H9 (cell line): Measurements from ENCODE around the gene TIMM10B. TPM values are rescaled to one million over a fixed set of nuclear protein-coding genes. Genes with fewer than 3 reads are reported as not detected.

ENCODE experiments used
- DNase-seq: peaks from one replicate; pipeline ENCODE4 v3.0.0-alpha.2; 2017
- H2AFZ ChIP-seq: one replicate; pipeline ENCODE4 v1.6.1; 2013; ENCODE audit warnings: mild to moderate bottlenecking, low read length, control low read depth, moderate library complexity
- H2AK5ac ChIP-seq: 2 replicates; pipeline ENCODE4 v1.6.1; 2013; ENCODE audit warnings: low read length, control low read depth, mixed read lengths; ENCODE audit not compliant: insufficient read length
- H2BK120ac ChIP-seq: one replicate; pipeline ENCODE4 v1.6.1; 2013; ENCODE audit warnings: low read depth, mild to moderate bottlenecking, low read length, control low read depth, inconsistent platforms; ENCODE audit not compliant: poor library complexity, severe bottlenecking
- H2BK12ac ChIP-seq: 2 replicates; pipeline ENCODE4 v1.6.1; 2013; ENCODE audit warnings: low read length, control low read depth, mixed read lengths, low read depth; ENCODE audit not compliant: insufficient read length
- H2BK15ac ChIP-seq: 2 replicates; pipeline ENCODE4 v1.6.1; 2013; ENCODE audit warnings: low read depth, low read length, control low read depth
- H2BK20ac ChIP-seq: one replicate; pipeline ENCODE4 v1.6.1; 2013; ENCODE audit warnings: low read depth, mild to moderate bottlenecking, low read length, control low read depth, inconsistent platforms; ENCODE audit not compliant: poor library complexity, severe bottlenecking
- H2BK5ac ChIP-seq: 2 replicates; pipeline ENCODE4 v1.6.1; 2013; ENCODE audit warnings: low read length, control low read depth, mixed read lengths; ENCODE audit not compliant: insufficient read length
- H3K14ac ChIP-seq: 2 replicates; pipeline ENCODE4 v1.6.1; 2013; ENCODE audit warnings: low read length, control low read depth; ENCODE audit not compliant: insufficient read depth
- H3K18ac ChIP-seq: 2 replicates; pipeline ENCODE4 v1.6.1; 2013; ENCODE audit warnings: low read depth, mild to moderate bottlenecking, mixed read lengths, low read length, control low read depth; ENCODE audit not compliant: insufficient read length
- H3K23ac ChIP-seq: 2 replicates; pipeline ENCODE4 v1.6.1; 2013; ENCODE audit warnings: low read length, control low read depth, mixed read lengths, low read depth; ENCODE audit not compliant: insufficient read length
- H3K23me2 ChIP-seq: 2 replicates; pipeline ENCODE4 v1.6.1; 2013; ENCODE audit warnings: low read depth, mild to moderate bottlenecking, mixed read lengths, low read length, control low read depth; ENCODE audit not compliant: insufficient read length, poor library complexity, severe bottlenecking
- H3K27ac ChIP-seq: 2 replicates; pipeline ENCODE4 v1.5.1; 2013; ENCODE audit warnings: low read length, control low read depth, mixed read lengths, low read depth; ENCODE audit not compliant: insufficient read length
- H3K27me3 ChIP-seq: 2 replicates; pipeline ENCODE4 v1.6.1; 2013; ENCODE audit warnings: low read length, control low read depth, inconsistent platforms; ENCODE audit not compliant: insufficient read depth
- H3K4ac ChIP-seq: 2 replicates; pipeline ENCODE4 v1.6.1; 2013; ENCODE audit warnings: low read depth, mild to moderate bottlenecking, control low read depth, inconsistent platforms, low read length, moderate library complexity
- H3K4me1 ChIP-seq: 2 replicates; pipeline ENCODE4 v1.6.1; 2013; ENCODE audit warnings: low read length, control low read depth, inconsistent platforms; ENCODE audit not compliant: insufficient read depth
- H3K4me2 ChIP-seq: 2 replicates; pipeline ENCODE4 v1.6.1; 2013; ENCODE audit warnings: low read length, control low read depth, mixed read lengths; ENCODE audit not compliant: insufficient read length, insufficient read depth
- H3K56ac ChIP-seq: 2 replicates; pipeline ENCODE4 v1.6.1; 2013; ENCODE audit warnings: low read depth, mild to moderate bottlenecking, mixed read lengths, low read length, control low read depth; ENCODE audit not compliant: insufficient read length
- H3K79me1 ChIP-seq: 2 replicates; pipeline ENCODE4 v1.6.1; 2013; ENCODE audit warnings: low read depth, mild to moderate bottlenecking, moderate library complexity, low read length, control low read depth, inconsistent platforms; ENCODE audit not compliant: insufficient read depth, poor library complexity, severe bottlenecking
- H3K79me2 ChIP-seq: 2 replicates; pipeline ENCODE4 v1.6.1; 2013; ENCODE audit warnings: low read length, control low read depth, inconsistent platforms; ENCODE audit not compliant: insufficient read depth
- H3K9ac ChIP-seq: 2 replicates; pipeline ENCODE4 v1.6.1; 2013; ENCODE audit warnings: low read length, control low read depth, mixed read lengths; ENCODE audit not compliant: insufficient read length; ENCODE audit errors: extremely low read depth
- H3K9me3 ChIP-seq: one replicate; pipeline ENCODE4 v1.6.1; 2013; ENCODE audit warnings: low read depth, low read length, inconsistent platforms; ENCODE audit not compliant: control insufficient read depth
- H3T11ph ChIP-seq: one replicate; pipeline ENCODE4 v1.6.1; 2013; ENCODE audit warnings: mild to moderate bottlenecking, low read length, control low read depth, inconsistent platforms
- H4K20me1 ChIP-seq: one replicate; pipeline ENCODE4 v1.6.1; 2013; ENCODE audit not compliant: control insufficient read depth, insufficient read length, insufficient read depth
- H4K5ac ChIP-seq: 2 replicates; pipeline ENCODE4 v1.6.1; 2013; ENCODE audit warnings: low read depth, mild to moderate bottlenecking, mixed read lengths, low read length, control low read depth; ENCODE audit not compliant: insufficient read length
- H4K8ac ChIP-seq: replicated peaks from 2 replicates; pipeline ENCODE4 v1.6.1; 2013; ENCODE audit warnings: low read length, control low read depth, mixed read lengths, low read depth; ENCODE audit not compliant: insufficient read length
- H4K91ac ChIP-seq: 2 replicates; pipeline ENCODE4 v1.6.1; 2013; ENCODE audit warnings: low read depth, mild to moderate bottlenecking, moderate library complexity, mixed read lengths, low read length, control low read depth; ENCODE audit not compliant: insufficient read length
- H3K27ac Mint-ChIP-seq, 3 experiments: 2 replicates in 2 of 3; 3 replicates in 1 of 3; pipeline ENCODE4 v1.8.0; 2020 to 2021; ENCODE audit warnings: mixed read lengths in 3 of 3, mild to moderate bottlenecking in 1 of 3, moderate library complexity in 1 of 3
- H3K27me3 Mint-ChIP-seq: 2 replicates; pipeline ENCODE4 v1.8.0; 2021; ENCODE audit warnings: low read depth, mild to moderate bottlenecking, moderate library complexity, mixed read lengths
- H3K36me3 Mint-ChIP-seq, 3 experiments: 2 replicates in 2 of 3; 3 replicates in 1 of 3; pipeline ENCODE4 v1.8.0; 2020 to 2021; ENCODE audit warnings: low read depth in 3 of 3, mixed read lengths in 3 of 3; ENCODE audit not compliant: insufficient read depth in 1 of 3
- H3K4me1 Mint-ChIP-seq, 2 experiments: 2 replicates each; pipeline ENCODE4 v1.8.0; 2020; ENCODE audit warnings: mixed read lengths in 2 of 2
- H3K4me3 Mint-ChIP-seq, 2 experiments: 2 replicates in 1 of 2; 3 replicates in 1 of 2; pipeline ENCODE4 v1.8.0; 2020 to 2021; ENCODE audit warnings: mild to moderate bottlenecking in 2 of 2, mixed read lengths in 2 of 2, moderate library complexity in 1 of 2
- H3K9me3 Mint-ChIP-seq, 2 experiments: 2 replicates in 1 of 2; 3 replicates in 1 of 2; pipeline ENCODE4 v1.8.0; 2020; ENCODE audit warnings: mild to moderate bottlenecking in 2 of 2, mixed read lengths in 2 of 2, moderate library complexity in 1 of 2
- CTCF ChIP-seq: fragments of 200-600 bp; sonication (generic); conservative IDR thresholded peaks from 3 replicates; pipeline ENCODE4 v1.8.0; 2021; ENCODE audit warnings: antibody characterized with exemption, mild to moderate bottlenecking
- WGBS: extraction: QIAGEN DNeasy Blood & Tissue Kit; methylation state at CpG from one replicate; pipeline ENCODE4 v1.1.7; 2013; ENCODE audit warnings: missing lambda C conversion rate, low lambda C conversion rate, mixed read lengths; ENCODE audit not compliant: insufficient read length; ENCODE audit errors: extremely low coverage; 5-methylcytosine and 5-hydroxymethylcytosine counted together
- total RNA-seq: library from RNA; stranded (reverse); gene quantifications from 2 replicates; pipeline ENCODE4 v1.2.1, GENCODE V29; 2021

The TIMM10B gene
- total RNA-seq, 1 experiment from 2014 or later, result 49.9 TPM

GRCh38 chr11:6483015-6483414, 1.7 kb downstream of the TIMM10B start:
- no peak for TF ChIP-seq CTCF
- Histone ChIP-seq H3K23me2 (peaks cover 13% of the 10 kb centered on the region), H3K4me1 (no peaks in the 10 kb centered on the region; the same call in 1 of the 2 replicates), H3T11ph (no peak overlapping the region), H2BK5ac (no peak overlapping the region), H2BK15ac (no peak overlapping the region), H3K9me3 (no peaks in the 10 kb centered on the region), H2BK20ac (no peak overlapping the region), H3K14ac (no peak overlapping the region), H3K27me3 (no peaks in the 10 kb centered on the region), H3K23ac (no peak overlapping the region), H2AK5ac (no peak overlapping the region), H4K91ac (no peak overlapping the region), H2BK120ac (no peak overlapping the region), H3K79me2 (peaks cover 18% of the 10 kb centered on the region; the same call in 1 of the 2 replicates), H3K4ac (no peak overlapping the region), H3K56ac (no peak overlapping the region), H4K5ac (no peak overlapping the region), H4K8ac (no peak overlapping the region), H3K9ac (no peak overlapping the region), H2BK12ac (no peak overlapping the region), H2AFZ (no peak overlapping the region), H3K79me1 (peaks cover 16% of the 10 kb centered on the region), H4K20me1 (no peaks in the 10 kb centered on the region), H3K27ac (no peak overlapping the region), H3K4me2 (peak overlapping the region; percentile 80), H3K18ac (no peak overlapping the region)
- Mint-ChIP-seq H3K36me3 (peaks cover 31 to 39% (median 34%) of the 10 kb centered on the region in 3 experiments; a peak in 6 of 7 replicates), H3K27ac (peak overlapping the region in 1 of 3 experiments; percentile 62; a peak in 1 of 7 replicates), H3K9me3 (no peaks in the 10 kb centered on the region), H3K27me3 (no peaks in the 10 kb centered on the region; the same call in 1 of the 2 replicates), H3K4me1 (peaks cover 11 to 13% of the 10 kb centered on the region in 2 experiments), H3K4me3 (peak overlapping the region; percentile 98 to 99)
- no peak for DNase-seq
- WGBS, result no CpG with 5 or more reads among the region's 6 CpGs
